Psoas muscle (tissue), 8 donors: ENCODE data around the gene CHRNA10. TPM values are rescaled to one million over a fixed set of nuclear protein-coding genes. Genes with fewer than 3 reads are reported as not detected.
"Not testable (repeated sequence)": the region's sequence is repeated elsewhere in the genome, so short reads cannot be mapped to it uniquely, and the experiment has no call there.

Experiments used
- ATAC-seq, 4 donors: fragments of 200-7000 bp; cut with Tn5 transposase; one replicate each; pipeline ENCODE4 v1.9.1; 2020; ENCODE audit warnings: moderate library complexity in 3 of 4, mild to moderate bottlenecking in 2 of 4
- DNase-seq, 2 donors: peaks; one replicate each; pipeline ENCODE4 v3.0.0-alpha.2; 2020
- H3K27ac ChIP-seq: fragments of 200-600 bp; one replicate; pipeline ENCODE4 v1.8.0; 2022
- H3K27me3 ChIP-seq, 3 donors: fragments of 200-600 bp in 1 of 3; one replicate each; pipeline versions ENCODE4 v1.6.1 to v1.8.0; 2013 to 2022; ENCODE audit warnings: low read length in 2 of 3, mild to moderate bottlenecking in 2 of 3, moderate library complexity in 1 of 3; ENCODE audit not compliant: insufficient read depth in 3 of 3
- H3K36me3 ChIP-seq, 2 donors: fragments of 200-600 bp in 1 of 2; one replicate each; pipeline versions ENCODE4 v1.6.1 to v1.8.0; 2013 to 2022; ENCODE audit warnings: low read depth in 1 of 2, mild to moderate bottlenecking in 1 of 2, moderate library complexity in 1 of 2; ENCODE audit not compliant: insufficient read depth in 1 of 2
- H3K4me1 ChIP-seq: fragments of 200-600 bp; one replicate; pipeline ENCODE4 v1.8.0; 2022
- H3K4me3 ChIP-seq: fragments of 200-600 bp; one replicate; pipeline ENCODE4 v1.8.0; 2022; ENCODE audit warnings: mild to moderate bottlenecking
- H3K9me3 ChIP-seq: fragments of 200-600 bp; one replicate; pipeline ENCODE4 v1.8.0; 2022
- WGBS, 3 donors: extraction: QIAGEN DNeasy Blood & Tissue Kit; methylation state at CpG; one replicate each; pipeline versions ENCODE4 v1.1.6 to v1.1.7; 2013; 5-methylcytosine and 5-hydroxymethylcytosine counted together
- intact Hi-C, 2 donors: fragments of 100-400 bp; cut with DNase I; formaldehyde crosslinking; loops; one replicate each; pipeline versions ENCODE4 v1.11.0 to v1.14.2; 2022
- polyA plus RNA-seq, 3 donors: library from polyadenylated mRNA; stranded (reverse); fragments of 200-250 nt; gene quantifications; one replicate each; pipeline ENCODE4 v1.2.3, GENCODE V29; 2013
- total RNA-seq, 4 donors: library from RNA; stranded (reverse); fragmentation: NEBNext Ultra II Directional in 2 of 4; extraction: Animal tissue kit (Norgen Biotek cat#: 25700) in 2 of 4; gene quantifications; one replicate each; pipeline versions ENCODE4 v1.2.1 to v1.2.4, GENCODE V29; 2021 to 2023
- TF ChIP-seq, protein P1 (sequence below): fragments of 200-600 bp; IDR thresholded peaks from one replicate; pipeline ENCODE4 v1.8.0; 2022; ENCODE audit warnings: antibody characterized with exemption
- donor health status: healthy with polysubstance abuse.
- donor health status: DM: no; HTN: no; CAD: no; lungs with moderate emphysema.
- donor health status: Bipolar disorder and iron deficiency.
- donor health status: healthy.
- donor health status: DM: yes; HTN: yes; CAD: no.
- donor health status: DM: no; HTN: no; CAD: no.
- donor health status: DM: no; HTN: no; CAD: no.
- donor health status: DM: yes; HTN: yes; CAD: no.

CHRNA10 gene
- total and polyA plus RNA-seq, 7 donors = 0.13 to 1.4 (median 0.63) TPM

DNA sequence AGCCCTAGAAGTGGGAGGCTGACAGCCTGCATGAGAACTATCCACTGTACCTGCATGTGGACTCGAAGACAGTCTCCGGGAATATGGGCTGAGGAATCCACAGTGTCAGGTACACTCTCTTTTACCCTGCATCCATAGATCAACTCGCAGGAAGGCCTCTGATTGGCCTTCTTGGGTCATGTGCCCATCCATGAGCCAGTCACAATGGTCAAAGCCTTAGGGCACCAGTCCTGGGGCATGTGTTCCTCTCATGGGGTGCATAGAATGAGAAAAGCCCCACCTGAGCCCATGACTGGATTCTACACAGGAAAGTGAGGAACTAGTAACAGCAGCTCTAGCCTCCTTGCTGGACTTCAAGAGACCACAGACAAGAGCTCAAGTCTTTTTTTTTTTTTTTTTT is 15.6 kb downstream of the CHRNA10 start:
- ATAC-seq (peak in 1 of 4 donors; percentile 46), DNase-seq (no peak)
- no peaks in the 10 kb centered on the region for H3K36me3 ChIP-seq
- TF ChIP-seq, protein P1, sequence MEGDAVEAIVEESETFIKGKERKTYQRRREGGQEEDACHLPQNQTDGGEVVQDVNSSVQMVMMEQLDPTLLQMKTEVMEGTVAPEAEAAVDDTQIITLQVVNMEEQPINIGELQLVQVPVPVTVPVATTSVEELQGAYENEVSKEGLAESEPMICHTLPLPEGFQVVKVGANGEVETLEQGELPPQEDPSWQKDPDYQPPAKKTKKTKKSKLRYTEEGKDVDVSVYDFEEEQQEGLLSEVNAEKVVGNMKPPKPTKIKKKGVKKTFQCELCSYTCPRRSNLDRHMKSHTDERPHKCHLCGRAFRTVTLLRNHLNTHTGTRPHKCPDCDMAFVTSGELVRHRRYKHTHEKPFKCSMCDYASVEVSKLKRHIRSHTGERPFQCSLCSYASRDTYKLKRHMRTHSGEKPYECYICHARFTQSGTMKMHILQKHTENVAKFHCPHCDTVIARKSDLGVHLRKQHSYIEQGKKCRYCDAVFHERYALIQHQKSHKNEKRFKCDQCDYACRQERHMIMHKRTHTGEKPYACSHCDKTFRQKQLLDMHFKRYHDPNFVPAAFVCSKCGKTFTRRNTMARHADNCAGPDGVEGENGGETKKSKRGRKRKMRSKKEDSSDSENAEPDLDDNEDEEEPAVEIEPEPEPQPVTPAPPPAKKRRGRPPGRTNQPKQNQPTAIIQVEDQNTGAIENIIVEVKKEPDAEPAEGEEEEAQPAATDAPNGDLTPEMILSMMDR = no peak
- H3K9me3 ChIP-seq = no peaks in the 10 kb centered on the region
- no peaks in the 10 kb centered on the region for H3K27me3 ChIP-seq
- H3K4me3 ChIP-seq = no peak overlapping the region
- 87 to 92% (median 88%) methylated on average over 3 of the region's 3 CpGs for WGBS, 3 donors
- intact Hi-C loops = no loop called here
- H3K4me1 ChIP-seq = no peaks in the 10 kb centered on the region
- H3K27ac ChIP-seq = no peak overlapping the region

DNA sequence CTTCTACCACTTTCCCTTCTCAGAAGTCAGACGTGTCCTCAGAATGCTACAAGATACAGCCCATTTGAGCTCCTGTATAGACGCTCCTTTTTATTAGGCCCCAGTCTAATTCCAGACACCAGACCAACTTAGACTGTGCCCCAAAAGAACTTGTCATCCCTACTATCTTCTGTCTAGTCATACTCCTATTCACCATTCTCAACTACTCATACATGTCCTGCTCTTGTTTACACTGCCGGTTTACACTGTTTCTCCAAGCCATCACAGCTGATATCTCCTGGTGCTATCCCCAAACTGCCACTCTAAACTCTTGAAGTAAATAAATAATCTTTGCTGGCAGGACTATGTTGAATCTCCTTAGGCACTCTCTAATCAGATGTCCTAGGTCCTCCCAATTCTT is 18.7 kb downstream of the CHRNA10 start:
- H3K36me3 ChIP-seq, intact Hi-C loops: not testable (repeated sequence)
- WGBS, 3 donors = 79 to 93% (median 85%) methylated on average over 2 of the region's 3 CpGs

DNA sequence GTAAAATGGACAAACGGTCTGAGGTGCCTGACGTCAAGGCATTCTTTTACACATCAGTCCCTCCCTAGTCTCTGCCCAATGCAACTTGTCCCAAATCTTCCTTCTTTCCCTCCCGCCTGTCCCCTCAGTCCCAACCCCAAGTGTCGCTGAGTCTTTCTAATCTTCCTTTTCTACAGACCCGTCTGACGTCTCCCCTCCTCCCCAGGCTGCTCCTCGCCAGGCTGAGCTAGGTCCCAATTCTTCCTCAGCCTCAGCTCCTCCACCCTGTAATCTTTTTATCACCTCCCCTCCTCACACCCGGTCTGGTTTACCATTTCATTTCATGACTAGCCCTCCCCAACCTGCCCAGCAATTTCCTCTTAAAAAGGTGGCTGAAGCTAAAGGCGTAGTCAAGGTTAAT is 21.8 kb downstream of the CHRNA10 start:
- intact Hi-C loops = loop anchor here in 1 of 2 donors (2.0 kb wide), 1 partner anchor 51 kb away; no protein-coding TSS in a partner anchor
- WGBS, 3 donors = 39 to 56% (median 49%) methylated on average over 9 of the region's 9 CpGs
- H3K4me1 ChIP-seq = peaks cover 20% of the 10 kb centered on the region
- H3K9me3 ChIP-seq, H3K27me3 ChIP-seq, H3K4me3 ChIP-seq, ATAC-seq, H3K36me3 ChIP-seq, H3K27ac ChIP-seq: not testable (repeated sequence)
- peak in 1 of 2 donors; percentile 3 for DNase-seq

More for the DNA sequence above, 18.7 kb downstream of the CHRNA10 start:
- ATAC-seq, H3K4me1 ChIP-seq, DNase-seq, H3K4me3 ChIP-seq, H3K27ac ChIP-seq, H3K9me3 ChIP-seq, H3K27me3 ChIP-seq: not testable (repeated sequence)

DNA sequence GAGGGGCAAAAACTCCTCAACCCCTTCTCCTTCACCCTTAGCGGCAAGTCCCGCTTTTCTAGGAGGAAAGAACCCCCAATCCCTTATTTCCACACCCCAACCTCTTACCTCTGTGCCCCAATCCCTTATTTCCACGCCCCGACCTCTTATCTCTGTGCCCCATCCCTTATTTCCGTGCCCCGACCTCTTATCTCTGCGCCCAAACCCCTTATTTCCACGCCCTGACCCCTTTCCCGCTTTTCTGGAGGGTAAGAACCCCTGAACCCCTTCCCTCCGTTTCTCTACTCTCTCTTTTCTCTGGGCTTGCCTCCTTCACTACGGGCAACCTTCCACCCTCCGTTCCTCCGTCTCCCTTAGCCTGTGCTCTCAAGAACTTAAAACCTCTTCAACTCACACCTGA is 22.3 kb downstream of the CHRNA10 start:
- H3K27me3 ChIP-seq, H3K36me3 ChIP-seq, H3K9me3 ChIP-seq, H3K27ac ChIP-seq, H3K4me3 ChIP-seq, ATAC-seq: not testable (repeated sequence)
- peak in 1 of 2 donors; percentile 1 for DNase-seq
- H3K4me1 ChIP-seq = peaks cover 22% of the 10 kb centered on the region
- intact Hi-C loops = loop anchor here in 1 of 2 donors (2.0 kb wide), 1 partner anchor 52 kb away; no protein-coding TSS in a partner anchor
- WGBS, 3 donors = 69 to 90% (median 82%) methylated on average over 13 of the region's 13 CpGs

DNA sequence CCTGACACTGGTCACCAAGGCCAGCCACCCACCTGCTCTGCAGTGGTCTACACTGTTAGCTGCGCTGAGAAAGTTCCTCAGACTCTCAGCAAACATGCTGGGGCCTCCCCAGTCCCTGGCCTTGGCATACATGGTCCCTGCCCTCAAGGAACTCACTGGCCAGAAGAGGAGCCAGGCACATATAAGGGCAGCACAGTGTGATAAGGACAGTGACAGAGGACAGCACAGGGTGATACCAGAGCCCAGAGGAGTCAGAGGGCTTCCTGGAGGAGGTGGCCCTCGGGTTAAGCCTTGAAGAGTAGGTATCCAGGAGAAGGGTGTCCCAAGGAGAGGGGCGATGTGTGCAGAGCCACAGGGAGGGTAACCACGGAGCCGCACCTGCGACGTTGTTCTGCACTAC is 25.6 kb downstream of the CHRNA10 start:
- ATAC-seq (peak; percentile 19 to 47 (median 26)), DNase-seq (peak in 1 of 2 donors; percentile 61)
- WGBS, 3 donors = 41 to 52% (median 46%) methylated on average over 7 of the region's 7 CpGs
- Histone ChIP-seq H3K4me3 (peak overlapping the region; percentile 65), H3K27me3 (no peaks in the 10 kb centered on the region), H3K9me3 (no peaks in the 10 kb centered on the region), H3K27ac (peak overlapping the region; percentile 99), H3K36me3 (no peaks in the 10 kb centered on the region), H3K4me1 (peaks cover 37% of the 10 kb centered on the region)
- TF ChIP-seq, protein P1 = no peak
- intact Hi-C loops = no loop called here

DNA sequence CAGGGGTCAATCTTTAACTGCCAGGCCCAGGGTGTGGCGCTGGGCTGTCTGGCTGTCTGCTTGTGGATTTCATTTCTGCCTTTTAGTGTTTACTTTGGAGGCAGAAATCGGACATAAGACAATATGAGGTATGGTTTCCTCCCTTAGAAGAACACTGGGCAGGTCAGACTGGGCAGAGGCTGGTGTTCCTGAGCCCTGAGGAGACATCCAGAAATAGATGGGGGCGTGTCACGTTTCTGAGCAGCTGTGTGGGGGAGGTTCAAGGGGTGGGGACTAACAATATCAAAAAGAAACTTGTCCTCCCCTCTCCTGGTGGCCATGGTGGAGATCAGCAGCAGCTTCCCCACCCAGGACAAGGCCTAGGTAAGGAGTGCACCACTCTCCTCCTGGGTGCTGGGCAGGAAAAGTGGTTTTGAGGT is 26.4 kb downstream of the CHRNA10 start, which contains the start of gene ART1:
TSS of gene ART1 (plus strand) at position 312 of the 419 bp plus-strand sequence. CDS start 14,086 bp downstream, outside the sequence.
- intact Hi-C loops = loop anchor here in 1 of 2 donors (5.0 kb wide), 1 partner anchor 603 kb away; no protein-coding TSS in a partner anchor
- WGBS, 3 donors = 17 to 35% (median 21%) methylated on average over 4 of the region's 4 CpGs
- Histone ChIP-seq H3K4me1 (peaks cover 37% of the 10 kb centered on the region), H3K27me3 (no peaks in the 10 kb centered on the region), H3K4me3 (peak within 1 kb of the TSS; percentile 65), H3K27ac (peak within 1 kb of the TSS; percentile 99), H3K36me3 (no peaks in the 10 kb centered on the region), H3K9me3 (no peaks in the 10 kb centered on the region)
- TF ChIP-seq, protein P1 = peak; percentile 37
- peak; percentile 58 to 85 for DNase-seq
- ATAC-seq = peak; percentile 80 to 86 (median 84)

DNA sequence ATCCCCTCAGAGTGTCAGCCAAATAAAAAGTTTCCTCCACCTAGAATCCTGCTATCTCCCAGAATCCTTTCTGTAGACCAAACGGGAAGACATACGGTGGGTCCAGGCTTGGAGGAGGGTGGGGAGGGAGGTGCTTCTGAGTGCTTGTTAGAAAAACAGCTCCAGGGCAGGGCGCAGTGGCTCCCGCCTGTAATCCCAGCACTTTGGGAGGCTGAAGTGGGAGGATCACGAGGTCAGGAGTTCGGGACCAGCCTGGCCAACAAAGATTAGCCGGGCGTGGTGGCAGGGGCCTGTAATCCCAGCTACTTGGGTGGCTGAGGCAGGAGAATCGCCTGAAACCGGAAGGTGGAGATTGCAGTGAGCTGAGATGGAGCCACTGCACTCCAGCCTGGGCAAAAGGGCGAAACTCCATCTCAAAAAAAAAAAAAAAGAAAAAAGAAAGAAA is 28.1 kb downstream of the CHRNA10 start:
- DNase-seq = peak in 1 of 2 donors; percentile 61

More for the DNA sequence above, 28.1 kb downstream of the CHRNA10 start:
- WGBS, 3 donors = 24 to 30% (median 27%) methylated on average over 11 of the region's 11 CpGs
- not testable (repeated sequence) for ATAC-seq, H3K36me3 ChIP-seq, H3K9me3 ChIP-seq, H3K27me3 ChIP-seq
- intact Hi-C loops = loop anchor here (2.0 to 5.0 kb wide), 2 partner anchors 28 to 601 kb away; no protein-coding TSS in a partner anchor
- Histone ChIP-seq H3K27ac (peak overlapping the region; percentile 99), H3K4me3 (peak overlapping the region; percentile 78), H3K4me1 (peaks cover 37% of the 10 kb centered on the region)
